NCI-H460 (cell line): ENCODE measurements around the gene KIFC3. TPM values are rescaled to one million over a fixed set of nuclear protein-coding genes. Genes with fewer than 3 reads are reported as not detected.
A peak's percentile ranks its signal among the peaks of the same experiment; 100 is the strongest.
"Not testable (repeated sequence)": the region's sequence is repeated elsewhere in the genome, so short reads cannot be mapped to it uniquely, and the experiment has no call there.

Experiments
- DNase-seq: peaks from one replicate; pipeline ENCODE4 v3.0.0-alpha.2; 2016; ENCODE audit warnings: low read depth; ENCODE audit errors: extremely low read depth
- total RNA-seq: library from RNA; depleted of rRNA; stranded (reverse); fragments of >200 nt; shearing (Covaris generic); gene quantifications from 2 replicates; pipeline ENCODE4 v1.2.3, GENCODE V29; 2014

The KIFC3 gene
- total RNA-seq, 1 experiment from 2014 or later, result 300 TPM

DNA sequence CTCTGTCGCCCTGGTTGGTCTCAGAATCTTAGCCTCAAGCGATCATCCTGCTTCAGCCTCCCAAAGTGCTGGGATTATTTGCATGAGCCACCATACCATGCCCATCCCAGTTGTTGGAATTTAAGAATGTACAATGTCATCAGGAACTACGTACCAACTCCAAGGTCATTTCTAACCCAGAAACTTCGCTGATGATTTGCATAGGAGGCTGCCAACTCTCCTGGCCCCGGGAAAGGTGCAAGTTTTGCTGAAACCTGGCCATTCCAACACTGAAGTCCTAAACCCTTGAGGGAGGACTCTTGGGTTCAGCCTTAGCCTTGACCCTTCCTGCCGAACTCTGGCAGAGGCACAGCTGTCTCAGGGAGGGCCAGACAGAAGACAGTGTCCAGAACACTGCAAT lies 2.9 kb upstream of the KIFC3 start:
- peak; percentile 94 for DNase-seq

DNA sequence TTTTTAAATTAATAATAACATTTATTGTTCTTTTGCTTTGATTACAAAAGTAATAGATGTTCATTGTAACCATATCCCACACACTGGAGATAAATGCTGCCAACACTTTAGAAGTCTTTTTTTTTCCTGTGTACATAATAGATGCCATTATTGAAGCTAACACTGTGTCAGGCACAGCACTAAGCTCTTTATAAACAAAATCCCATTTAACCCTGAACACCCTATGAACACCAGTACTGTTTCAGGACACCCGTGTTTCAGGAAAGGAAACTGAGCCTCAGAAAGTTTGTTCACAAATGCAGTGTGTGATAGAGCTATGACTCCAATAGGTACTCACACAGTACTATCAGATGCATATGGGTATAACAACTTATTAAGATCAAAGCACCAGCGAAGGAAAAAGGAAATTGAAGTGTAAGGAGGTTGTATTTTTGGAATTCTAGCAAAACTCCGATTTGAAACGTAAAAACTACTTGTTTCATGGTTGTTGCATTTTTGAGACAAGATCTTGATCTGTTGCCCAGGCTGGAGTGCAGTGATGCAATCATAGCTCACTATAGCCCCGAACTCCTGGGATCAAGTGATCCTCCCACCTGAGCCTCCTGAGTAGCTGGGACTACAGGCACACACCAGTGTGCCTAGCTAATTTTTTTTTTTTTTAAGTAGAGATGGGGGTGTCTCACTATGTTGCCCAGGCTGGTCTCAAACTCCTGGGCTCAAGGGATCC lies 2.0 kb upstream of the KIFC3 start:
- DNase-seq, result no peak

DNA sequence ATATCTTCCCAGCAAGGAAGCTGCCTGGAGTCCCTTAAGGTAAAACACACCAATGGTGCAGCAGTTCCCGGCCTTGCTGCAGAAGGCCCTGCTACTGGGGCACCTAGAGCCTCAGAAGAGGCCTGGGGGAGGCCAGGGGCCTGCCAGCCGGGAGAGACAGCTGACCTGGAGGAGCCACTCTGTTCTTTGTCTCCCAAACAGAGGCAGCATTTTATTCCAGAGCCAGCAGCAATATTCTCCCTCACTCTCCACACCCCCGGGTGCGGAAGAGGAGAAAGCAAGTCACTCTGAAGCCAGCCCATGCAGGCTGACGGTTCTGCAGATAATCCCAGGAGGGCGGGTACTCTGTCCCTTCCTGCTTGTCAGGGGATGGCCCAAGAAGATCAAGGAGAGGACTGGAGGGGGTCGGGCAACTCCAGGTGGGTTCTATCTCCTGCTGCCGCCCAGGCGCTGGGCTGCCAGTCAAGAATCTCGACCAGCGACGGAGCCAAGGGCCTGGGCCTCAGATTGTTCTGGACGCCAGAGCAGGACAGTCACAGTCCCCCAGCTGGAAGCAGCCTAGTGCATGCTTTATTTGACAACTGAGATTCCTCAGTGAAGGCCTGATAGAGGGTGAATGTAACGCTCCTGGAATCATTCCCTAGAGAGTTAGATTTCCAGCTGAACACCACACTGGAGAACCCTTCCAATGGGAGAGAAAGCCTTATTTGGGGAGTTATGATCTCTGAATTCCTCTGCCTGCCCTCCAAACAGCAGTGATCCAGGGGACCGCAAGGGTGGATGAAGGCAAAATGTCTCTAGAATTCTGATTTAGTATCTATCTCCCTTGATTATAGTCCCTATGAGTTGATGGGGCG lies 1.1 kb upstream of the KIFC3 start:
- no peak for DNase-seq

DNA sequence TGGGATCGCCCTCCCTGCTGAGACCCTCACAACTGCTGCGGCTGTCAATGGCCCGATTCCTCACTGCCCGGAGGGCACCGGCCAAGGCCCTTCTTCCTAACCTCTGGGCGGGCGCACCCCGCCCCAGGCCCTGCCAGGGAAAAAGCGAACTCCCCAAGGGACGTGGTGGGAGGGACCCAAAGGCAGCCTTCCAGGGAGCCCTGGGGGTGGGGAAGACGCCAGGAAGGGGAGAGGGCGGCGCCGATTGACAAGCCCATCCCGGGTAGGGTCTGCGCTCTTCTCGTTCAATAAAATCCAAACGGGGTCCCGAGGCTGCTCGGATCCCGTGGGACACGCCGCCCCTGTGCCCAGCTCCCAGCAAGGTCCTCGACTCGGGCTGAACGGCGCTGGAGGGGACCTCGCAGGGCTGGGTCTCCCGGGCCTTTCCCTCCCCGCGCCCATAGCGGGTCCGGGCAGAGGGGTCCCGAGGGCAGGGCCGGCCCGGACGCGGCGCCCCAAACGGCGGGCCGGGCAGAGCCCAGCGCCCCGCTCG lies 416 bp downstream of the KIFC3 start:
- DNase-seq, result peak; percentile 92

DNA sequence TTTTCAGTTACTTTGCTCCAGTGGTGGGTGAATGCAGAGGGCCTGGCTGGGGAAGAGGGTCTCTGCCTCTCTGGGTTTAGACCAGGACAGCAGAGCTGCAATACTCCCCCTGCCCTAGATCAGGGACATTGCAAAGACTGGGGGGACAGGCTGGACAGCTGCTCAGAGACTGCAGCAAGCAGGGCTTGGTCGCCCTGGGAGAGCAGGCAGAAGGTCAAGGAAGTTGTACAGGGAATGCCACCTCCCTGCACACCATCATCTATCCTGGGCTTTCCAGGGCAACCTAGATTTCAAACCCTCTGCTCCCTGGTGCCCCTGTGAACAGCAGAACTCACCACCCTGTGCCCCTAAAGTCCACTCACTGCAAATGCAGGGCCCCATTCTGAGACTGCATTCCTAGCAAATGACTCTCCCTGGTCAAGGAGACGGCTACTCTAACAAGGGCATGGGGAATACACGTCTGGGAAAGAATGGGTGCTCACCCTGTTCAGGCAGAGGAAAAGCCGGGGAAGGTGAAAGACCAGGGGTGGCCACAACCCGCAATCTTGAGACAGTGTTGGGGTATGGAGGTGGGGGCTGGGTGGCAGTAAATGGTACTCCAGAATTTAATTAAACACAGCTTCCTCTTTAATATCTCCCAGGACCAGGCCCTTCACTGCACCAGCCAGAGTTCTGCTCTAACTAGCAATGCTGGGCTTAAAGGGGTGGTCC lies 1.0 kb downstream of the KIFC3 start:
- peak; percentile 74 for DNase-seq

DNA sequence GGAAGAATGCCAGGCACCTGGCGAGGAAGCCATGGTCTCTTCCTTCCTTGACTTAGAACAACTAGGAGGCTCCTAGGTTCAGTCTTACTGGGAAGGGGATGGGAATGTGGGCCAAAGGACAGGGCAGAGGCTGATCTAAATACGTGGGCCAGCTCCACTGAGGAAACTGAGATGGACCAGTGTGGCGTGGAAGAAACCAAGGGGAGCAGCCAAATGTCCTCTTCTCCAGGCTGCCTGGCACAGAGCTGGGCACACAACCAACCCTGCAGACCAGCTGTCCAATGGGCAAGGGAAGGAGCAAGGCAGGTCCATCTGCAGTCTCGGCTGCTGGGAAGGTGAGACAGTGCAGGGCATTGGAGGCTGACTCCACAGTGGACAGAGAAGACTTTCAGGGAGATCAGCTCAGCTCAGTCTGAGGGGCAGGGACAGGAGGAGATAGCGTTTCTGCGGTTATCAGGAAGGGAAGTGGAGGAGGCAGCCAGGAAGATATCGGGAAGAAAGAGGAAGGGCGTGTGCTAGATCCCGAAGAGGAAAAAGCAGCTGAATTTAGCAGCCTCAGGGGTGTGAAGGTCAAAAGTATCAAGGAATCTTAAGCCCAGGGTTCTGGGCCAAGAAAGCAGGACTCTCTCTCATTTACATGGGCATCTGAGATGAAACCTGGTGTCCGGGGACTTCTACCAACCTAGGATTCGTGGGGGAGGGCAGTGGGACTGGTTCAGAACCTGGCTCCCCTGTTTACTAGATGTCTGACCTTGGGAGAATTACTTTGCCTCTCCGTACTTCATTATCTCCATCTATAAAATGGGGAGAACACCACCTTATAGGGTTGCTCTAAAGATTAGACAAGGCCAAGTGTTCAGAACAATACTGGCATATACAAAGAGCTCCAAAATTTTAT lies 1.8 kb downstream of the KIFC3 start:
- no peak for DNase-seq

DNA sequence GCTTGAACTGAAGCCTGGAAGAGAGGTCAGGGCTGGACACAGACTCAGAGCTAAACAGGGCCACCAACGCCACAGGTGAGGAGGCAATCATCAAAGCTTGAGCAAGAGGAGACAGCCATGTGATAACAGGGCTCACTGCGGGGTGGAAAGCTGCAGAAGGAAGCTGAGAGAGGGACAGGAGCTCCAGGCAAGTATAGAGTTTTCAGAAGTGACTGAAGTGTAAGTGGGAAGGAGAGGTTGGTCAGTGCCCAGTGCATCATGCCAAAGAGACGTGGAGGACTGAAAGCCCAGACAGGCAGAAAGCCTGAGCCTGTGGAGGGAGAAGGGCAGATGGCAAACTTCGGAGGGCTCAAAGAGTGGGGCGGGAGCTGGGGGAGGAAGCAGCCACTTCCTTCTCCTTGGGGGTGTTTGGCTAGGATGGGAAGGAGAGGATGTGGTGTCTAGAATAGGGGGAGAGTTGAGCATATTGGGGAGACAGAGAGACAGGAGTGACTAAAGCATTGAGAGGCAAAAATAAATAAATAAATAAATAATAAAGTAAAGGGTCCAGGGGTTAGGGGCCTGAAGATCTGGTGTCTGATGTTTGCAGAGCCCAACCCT lies 2.6 kb downstream of the KIFC3 start:
- no peak for DNase-seq

DNA sequence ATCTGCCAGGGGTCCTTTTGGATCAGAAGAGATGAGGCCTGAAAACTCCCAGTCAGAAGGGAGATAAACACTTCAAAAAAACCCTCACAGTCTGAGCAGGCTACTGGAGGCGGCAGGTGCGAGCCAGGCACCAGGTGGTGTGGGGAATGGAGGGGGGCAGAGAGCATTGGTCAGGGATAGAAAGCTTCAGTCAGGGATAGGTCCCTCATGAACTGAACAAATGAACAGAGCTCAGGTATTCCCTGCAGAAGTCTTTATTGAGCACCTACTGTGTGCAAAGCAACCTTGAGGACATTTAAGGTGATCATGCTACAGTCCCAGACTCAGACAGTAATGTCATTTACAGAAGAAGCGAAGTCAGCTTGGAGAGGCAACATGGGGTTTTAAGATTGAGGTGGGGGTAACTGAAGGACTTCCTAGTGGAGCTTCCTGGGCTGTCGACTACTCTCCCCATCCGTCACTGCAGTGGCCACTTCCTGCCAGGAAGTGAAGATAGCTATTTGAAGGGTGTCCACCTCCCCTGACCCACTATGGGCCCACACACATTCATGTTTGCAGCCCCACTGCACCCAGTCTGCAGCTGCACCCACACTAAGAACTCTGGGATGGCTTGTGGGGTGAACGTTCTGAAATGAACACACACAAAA lies 3.2 kb downstream of the KIFC3 start:
- DNase-seq, result no peak

DNA sequence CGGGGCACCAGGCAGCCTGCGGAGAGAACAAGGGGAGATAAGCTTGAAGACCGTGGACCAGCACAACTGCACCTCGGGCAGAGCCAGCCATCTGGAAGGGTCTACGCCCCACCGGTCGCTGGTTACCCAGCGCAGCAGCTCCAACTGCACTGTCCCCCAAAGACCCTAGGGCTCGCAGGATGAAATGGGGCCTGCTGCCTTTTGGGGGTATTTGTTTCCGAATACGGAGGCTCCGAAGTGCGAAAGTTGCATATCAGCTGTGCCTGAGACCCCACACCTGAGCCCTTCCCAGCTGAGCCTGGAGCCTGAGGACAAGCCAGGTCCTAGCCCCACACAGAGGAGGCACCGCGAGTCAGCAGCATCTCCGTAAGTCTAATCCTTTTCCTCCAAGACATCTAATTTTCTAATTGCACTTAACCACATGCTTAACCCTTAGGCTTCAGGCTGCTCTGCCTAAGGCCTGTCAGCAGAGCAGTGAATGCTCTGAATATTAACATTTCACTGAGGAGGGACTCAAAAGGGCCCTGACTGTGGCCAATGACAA lies 4.0 kb downstream of the KIFC3 start:
- DNase-seq, result no peak

DNA sequence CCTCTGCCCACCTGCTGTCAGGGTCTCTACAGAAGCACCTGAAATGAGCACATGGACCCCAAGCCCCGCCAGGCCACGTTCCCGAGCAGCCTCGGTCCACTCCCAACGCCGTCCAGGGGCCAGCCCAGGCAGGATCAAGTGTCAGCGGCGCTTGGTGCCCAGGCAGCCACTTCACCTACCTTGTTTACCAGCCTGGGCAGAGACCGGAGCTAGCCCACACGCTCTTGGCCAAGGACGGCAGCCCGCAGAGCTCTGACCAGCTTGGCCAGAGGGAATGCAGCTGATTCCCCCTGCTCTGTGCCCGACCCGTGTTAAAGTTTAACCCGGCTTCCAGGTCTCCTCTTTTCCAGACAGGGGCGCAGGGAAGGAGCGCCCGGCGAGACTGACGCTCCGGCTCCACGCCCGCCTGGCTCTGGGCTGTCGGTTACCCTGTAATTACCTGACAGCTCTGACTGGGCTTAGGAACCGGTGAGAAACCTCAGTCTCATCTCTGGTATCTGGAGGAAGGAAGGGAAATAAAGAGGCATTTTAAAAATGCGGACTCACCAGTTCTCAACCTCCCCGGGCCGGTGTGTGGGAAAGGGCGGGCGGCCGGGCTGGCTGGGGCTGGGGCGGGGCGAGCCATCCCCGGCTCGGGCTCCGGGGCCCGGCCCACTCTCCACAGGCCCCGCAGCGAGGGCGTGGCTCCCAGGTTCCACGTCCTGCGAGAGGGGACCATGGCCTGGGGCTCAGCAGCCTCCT lies 4.6 kb downstream of the KIFC3 start:
- DNase-seq, result no peak

DNA sequence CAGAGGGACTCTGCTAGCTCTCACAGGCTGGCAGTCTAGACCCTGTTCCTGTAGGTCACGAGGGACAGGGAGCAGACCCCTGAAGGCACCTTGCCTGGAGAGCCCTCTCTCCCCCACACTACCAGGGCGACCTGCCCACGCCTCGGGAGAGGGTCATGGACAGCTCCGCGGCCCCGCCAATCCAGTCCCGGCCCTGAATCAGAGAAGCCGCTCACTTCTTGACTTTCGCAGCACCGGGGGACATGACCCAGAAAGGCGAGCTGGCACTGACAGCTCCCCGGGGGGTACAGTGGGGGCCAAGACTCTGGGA lies 5.1 kb downstream of the KIFC3 start:
- no peak for DNase-seq

DNA sequence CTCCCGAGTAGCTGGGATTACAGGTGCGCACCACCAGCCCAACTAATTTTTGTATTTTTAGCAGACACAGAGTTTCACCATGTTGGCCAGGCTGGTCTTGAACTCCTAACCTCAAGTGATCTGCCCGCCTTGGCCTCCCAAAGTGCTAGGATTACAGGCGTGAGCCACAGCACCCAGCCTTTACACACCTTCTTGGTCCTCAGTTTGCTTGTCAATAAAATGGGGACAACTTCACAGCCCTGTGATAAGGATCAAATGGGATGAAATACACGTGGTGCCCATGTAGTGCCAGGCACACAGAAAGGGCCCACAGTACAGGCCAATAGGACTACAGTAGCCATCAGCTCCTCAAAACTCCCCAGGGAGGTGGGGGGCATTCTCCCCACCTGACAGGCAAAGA lies 6.3 kb downstream of the KIFC3 start:
- not testable (repeated sequence) for DNase-seq

DNA sequence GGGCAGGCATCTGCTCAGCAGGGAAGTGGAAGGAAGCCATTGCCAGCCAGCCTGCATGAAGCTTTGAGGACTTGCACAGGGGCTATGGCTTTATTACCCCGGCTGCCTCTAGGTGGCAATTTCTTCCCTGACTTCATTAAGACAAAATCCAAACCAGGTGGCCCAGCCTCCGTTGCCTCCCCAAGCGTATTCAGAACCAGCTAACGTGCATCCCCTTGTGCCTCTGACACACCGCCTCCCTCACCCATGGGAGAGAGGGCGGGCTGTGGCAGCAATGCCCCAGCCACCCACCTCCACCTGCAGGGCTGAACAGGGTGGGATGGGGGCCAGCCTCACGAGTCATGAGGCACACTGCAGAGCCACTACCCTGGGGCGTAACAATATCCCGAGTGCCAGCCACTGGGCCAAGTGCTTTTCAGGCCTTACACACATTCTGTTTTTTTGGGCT lies 6.8 kb downstream of the KIFC3 start:
- DNase-seq, result peak; percentile 70

DNA sequence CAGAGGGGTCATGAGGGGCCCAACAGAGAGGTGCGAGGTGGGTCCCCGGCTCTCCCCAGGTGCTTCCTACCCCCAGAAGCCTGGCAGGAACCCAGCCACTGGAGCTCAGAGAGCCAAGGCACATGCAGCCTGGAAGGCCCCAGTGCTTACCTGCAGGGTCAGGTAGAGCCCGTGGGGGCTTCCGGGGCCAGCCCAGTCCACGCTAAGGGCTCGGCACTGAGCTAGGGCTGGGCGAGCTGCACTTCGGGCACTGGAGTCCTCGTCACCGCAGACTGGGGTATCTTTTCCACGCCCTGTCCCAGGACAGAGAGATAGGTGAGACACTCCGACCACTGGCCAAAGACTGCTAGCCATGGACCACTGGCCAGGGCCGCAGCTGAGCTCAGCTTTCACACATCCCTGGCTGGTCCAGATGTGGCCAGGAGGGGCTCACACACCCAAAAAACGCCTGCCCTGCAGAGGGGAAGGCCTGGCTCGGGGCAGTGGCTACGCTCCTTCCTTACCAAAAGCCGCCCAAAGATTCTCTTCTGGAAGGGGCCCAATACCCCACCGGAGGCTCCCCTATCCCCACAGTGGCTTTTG lies 7.4 kb downstream of the KIFC3 start:
- no peak for DNase-seq

DNA sequence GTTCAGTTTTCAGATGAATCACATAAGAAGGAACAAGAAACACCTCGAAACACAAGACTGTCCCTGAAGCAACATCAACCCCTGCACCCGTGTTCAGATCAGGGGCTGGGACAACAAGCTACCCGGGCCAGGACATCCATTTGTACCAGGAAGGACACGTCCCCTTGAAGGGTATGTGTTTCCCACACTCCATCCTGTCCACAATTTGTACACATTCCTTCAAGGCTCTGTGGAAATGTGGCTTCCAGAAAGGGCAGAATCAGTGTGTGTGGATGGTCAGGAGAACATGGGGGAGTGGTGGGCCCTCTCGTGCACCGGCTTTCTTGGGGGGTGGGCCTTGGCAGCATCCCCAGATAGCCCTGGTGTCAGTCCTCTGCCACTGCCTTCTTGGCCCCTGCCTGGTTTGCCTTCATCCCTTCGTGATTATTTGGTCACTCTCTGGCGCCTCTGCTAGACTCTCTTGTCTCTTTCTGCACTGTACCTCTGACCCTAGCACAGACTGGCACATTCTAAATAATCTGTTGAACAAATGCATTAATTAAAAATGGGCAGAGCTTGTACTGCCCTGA lies 10.3 kb downstream of the KIFC3 start:
- no peak for DNase-seq

DNA sequence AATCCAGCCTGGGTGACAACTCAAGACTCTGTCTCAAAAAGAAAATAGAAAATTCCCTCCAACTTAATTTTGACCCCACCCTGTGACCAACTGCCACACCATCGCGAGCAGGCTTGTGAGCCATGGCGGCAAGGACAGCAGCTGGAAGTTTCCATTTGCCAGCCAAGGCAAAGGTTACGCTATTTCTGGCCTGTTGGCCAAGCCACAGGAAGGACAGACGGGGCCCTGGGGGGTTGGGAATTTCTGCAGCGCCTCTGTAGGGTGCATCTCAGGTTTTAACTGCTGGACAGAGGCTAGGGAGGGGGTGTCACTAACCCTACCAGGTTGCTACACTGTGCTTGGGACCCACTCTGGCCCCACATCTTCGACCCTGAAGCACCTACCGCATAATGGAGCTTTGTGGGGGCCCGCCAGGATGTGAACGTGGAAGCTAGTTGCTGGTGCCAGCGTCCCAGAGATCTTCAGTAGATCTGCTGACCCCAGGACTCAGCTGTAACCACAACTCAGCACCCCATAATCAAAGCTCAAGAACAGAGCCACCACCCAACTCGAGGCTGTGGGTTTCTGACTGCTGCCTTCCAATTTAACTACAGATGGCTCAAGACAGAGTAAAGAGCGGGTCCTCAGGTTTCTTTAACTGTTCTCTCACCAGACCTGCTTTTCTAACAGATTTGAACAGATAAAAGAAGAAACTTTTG lies 10.9 kb downstream of the KIFC3 start:
- DNase-seq, result no peak

DNA sequence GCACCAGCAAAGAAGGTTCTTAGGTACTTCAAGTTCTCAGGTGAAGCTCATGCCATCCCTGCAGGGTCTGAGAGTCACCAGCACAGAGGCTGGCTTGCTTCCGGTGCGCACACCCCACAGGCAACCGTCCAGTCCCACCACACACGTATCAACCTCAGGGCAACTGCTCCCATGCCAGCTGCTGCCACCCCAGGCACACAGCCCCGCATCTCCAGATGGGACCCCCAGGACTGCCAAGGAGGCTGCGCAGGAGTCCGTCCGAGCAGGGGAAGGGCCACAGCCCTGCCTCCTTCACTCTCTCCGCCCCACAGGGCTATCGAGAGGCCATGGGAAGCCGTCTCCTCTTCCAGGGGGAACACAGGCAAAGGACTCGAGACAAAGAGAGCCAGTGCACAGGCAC lies 13.3 kb downstream of the KIFC3 start:
- DNase-seq, result no peak
